ENCODE data around the gene TRAIP. TPM values are rescaled to one million over a fixed set of nuclear protein-coding genes. Genes with fewer than 3 reads are reported as not detected.
"Not testable (repeated sequence)": the region's sequence is repeated elsewhere in the genome, so short reads cannot be mapped to it uniquely, and the experiment has no call there.

Gene TRAIP
- total RNA-seq, 1 donor from 2014 or later: 6.4 TPM

GRCh38 chr3:49839193-49839809, 17.1 kb downstream of the TRAIP start:
- Mint-ChIP-seq H3K4me1 (peaks cover 5% of the 10 kb centered on the region), H3K4me3 (no peak overlapping the region), H3K27me3 (no peaks in the 10 kb centered on the region), H3K27ac (peak overlapping the region; percentile 24), H3K36me3 (ENCODE audit: low read depth) (no peaks in the 10 kb centered on the region), H3K9me3 (no peaks in the 10 kb centered on the region)
- ATAC-seq (ENCODE audit: low read depth) (peak; percentile 97), DNase-seq (peak; percentile 65)
- ChIA-PET CTCF (interaction anchor here (0.6 to 7.6 kb wide), 26 partner anchors 10 to 1554 kb away, joined by 3 to 238 read pairs (median 5); partner anchors contain the start of genes AMIGO3, CDHR4, INKA1 and IP6K1), POLR2A (interaction anchor here (0.6 to 5.9 kb wide), 11 partner anchors 25 to 810 kb away, joined by 3 to 106 read pairs (median 4); partner anchors contain the start of genes GMPPB, INKA1, IP6K1 and UBA7)
- intact Hi-C loops (cut with micrococcal nuclease): loop anchor here (1.0 to 10.0 kb wide), 4 partner anchors 37 to 120 kb away; partner anchors contain the start of genes AMIGO3 and IP6K1
- TF ChIP-seq CTCF (IDR thresholded peaks at IDR 0.05): peak; percentile 17

GRCh38 chr3:49831341-49831740, 25.0 kb downstream of the TRAIP start:
- H3K27ac Mint-ChIP-seq: no peak overlapping the region
- DNase-seq (no peak), ATAC-seq (ENCODE audit: low read depth) (no peak)
- ChIA-PET CTCF (interaction anchor here (0.6 kb wide), 1 partner anchor 30 kb away, joined by 3 read pairs; no protein-coding TSS in a partner anchor), POLR2A (no interaction called here)
- no peaks in the 10 kb centered on the region for H3K27me3 Mint-ChIP-seq
- TF ChIP-seq CTCF (IDR thresholded peaks at IDR 0.05): no peak
- peaks cover 3% of the 10 kb centered on the region for H3K4me1 Mint-ChIP-seq
- H3K9me3 Mint-ChIP-seq: no peaks in the 10 kb centered on the region
- intact Hi-C loops (cut with micrococcal nuclease): loop anchor here (10.0 kb wide), 1 partner anchor 47 kb away; the partner anchor contains the start of gene IP6K1
- H3K4me3 Mint-ChIP-seq: no peak overlapping the region
- peaks cover 3% of the 10 kb centered on the region for H3K36me3 Mint-ChIP-seq (ENCODE audit: low read depth)

GRCh38 chr3:49826016-49826415, 30.3 kb downstream of the TRAIP start:
- ATAC-seq (ENCODE audit: low read depth): no peak
- H3K27ac Mint-ChIP-seq: no peak overlapping the region
- TF ChIP-seq CTCF (IDR thresholded peaks at IDR 0.05): no peak
- H3K9me3 Mint-ChIP-seq: no peaks in the 10 kb centered on the region
- POLR2A ChIA-PET: interaction anchor here (0.7 to 1.3 kb wide), 2 partner anchors 40 to 125 kb away, joined by 3 to 4 read pairs; partner anchors contain the start of gene IP6K1
- no peaks in the 10 kb centered on the region for H3K27me3 Mint-ChIP-seq
- H3K4me3 Mint-ChIP-seq: no peak overlapping the region
- no peaks in the 10 kb centered on the region for H3K4me1 Mint-ChIP-seq
- intact Hi-C loops (cut with micrococcal nuclease): no loop called here
- DNase-seq: no peak
- H3K36me3 Mint-ChIP-seq (ENCODE audit: low read depth): peaks cover 3% of the 10 kb centered on the region
- CTCF ChIA-PET: no interaction called here

- DNase-seq; H3K4me3 Mint-ChIP-seq; H3K9me3 Mint-ChIP-seq; H3K27me3 Mint-ChIP-seq; H3K27ac Mint-ChIP-seq; ATAC-seq (ENCODE audit: low read depth); H3K36me3 Mint-ChIP-seq (ENCODE audit: low read depth); intact Hi-C loops (cut with micrococcal nuclease); CTCF ChIA-PET; H3K4me1 Mint-ChIP-seq: not testable (repeated sequence)
- POLR2A ChIA-PET: interaction anchor here (1.2 kb wide), 2 partner anchors 10 to 18 kb away, joined by 3 to 5 read pairs; partner anchors contain the start of gene UBA7
Observed at GRCh38 chr3:49823131-49823530, 33.2 kb downstream of the TRAIP start.

- intact Hi-C loops (cut with micrococcal nuclease): loop anchor here (1.0 kb wide), 1 partner anchor 8 kb away; no protein-coding TSS in a partner anchor
- POLR2A ChIA-PET: interaction anchor here (0.6 to 9.8 kb wide), 9 partner anchors 9 to 90 kb away, joined by 3 to 138 read pairs (median 6); partner anchors contain the start of genes GMPPB, INKA1 and IP6K1
- Mint-ChIP-seq H3K4me3 (peak within 1 kb of the TSS; percentile 94), H3K9me3 (no peaks in the 10 kb centered on the region), H3K36me3 (ENCODE audit: low read depth) (peaks cover 35% of the 10 kb centered on the region), H3K27ac (peak within 1 kb of the TSS; percentile 97), H3K27me3 (no peaks in the 10 kb centered on the region), H3K4me1 (peaks cover 51% of the 10 kb centered on the region)
- no peak for TF ChIP-seq CTCF (IDR thresholded peaks at IDR 0.05)
- CTCF ChIA-PET: interaction anchor here (0.8 to 2.0 kb wide), 4 partner anchors 10 to 31 kb away, joined by 3 to 24 read pairs (median 10); partner anchors contain the start of gene INKA1
- ATAC-seq (ENCODE audit: low read depth): peak; percentile 90
- peak; percentile 35 for DNase-seq
Observed at GRCh38 chr3:49813497-49814174, 42.7 kb downstream of the TRAIP start, which contains the start of gene UBA7. Gene UBA7, minus strand, starts transcription at chr3:49813953. Its CDS starts 166 bp downstream, at chr3:49813787.

All from activated B cell treated with CpG ODN at 0.5 μM for 24 hours (primary cell).